H1 (cell line): ENCODE measurements around the gene CAMTA2. TPM values are rescaled to one million over a fixed set of nuclear protein-coding genes. Genes with fewer than 3 reads are reported as not detected.

Experiments used
- ATF2 ChIP-seq: IDR thresholded peaks from 2 replicates; pipeline ENCODE4 v1.6.1; 2012; ENCODE audit warnings: low read length, inconsistent platforms
- CHD7 ChIP-seq: fragments of 300-600 bp; sonication (generic); IDR thresholded peaks from 2 replicates; pipeline ENCODE4 v1.7.1; 2012; ENCODE audit warnings: low read length, moderate library complexity, mild to moderate bottlenecking, inconsistent platforms; ENCODE audit not compliant: insufficient replicate concordance
- EP300 ChIP-seq, 2 experiments: IDR thresholded peaks; 1 replicate in 1 of 2; 2 replicates in 1 of 2; pipeline ENCODE4 v1.6.1; 2011 to 2012; ENCODE audit warnings: low read depth in 2 of 2, low read length in 2 of 2, mild to moderate bottlenecking in 2 of 2, borderline replicate concordance in 1 of 2, inconsistent platforms in 1 of 2, moderate library complexity in 1 of 2
- GABPA ChIP-seq: IDR thresholded peaks from 2 replicates; pipeline ENCODE4 v1.6.1; 2011; ENCODE audit warnings: mild to moderate bottlenecking, low read length, moderate library complexity, borderline replicate concordance; ENCODE audit not compliant: insufficient read depth
- KDM1A ChIP-seq: fragments of 200-600, 300-600 bp; sonication (generic); IDR thresholded peaks from 2 replicates; pipeline ENCODE4 v1.7.1; 2016; ENCODE audit warnings: mild to moderate bottlenecking, low read length, borderline replicate concordance
- TEAD4 ChIP-seq: IDR thresholded peaks from 2 replicates; pipeline ENCODE4 v1.6.1; 2012; ENCODE audit warnings: low read depth, low read length, inconsistent platforms, mixed read lengths
- USF2 ChIP-seq: IDR thresholded peaks from 2 replicates; pipeline ENCODE4 v1.6.1; 2011; ENCODE audit warnings: low read length, improper control_type of control experiment
- polyA plus RNA-seq, 7 experiments: library from polyadenylated mRNA; depleted of rRNA in 3 of 7; stranded (reverse) in 5 of 7; unstranded in 2 of 7; fragments of >200 nt in 5 of 7; fragments of 200-250 nt in 2 of 7; gene quantifications; 1 replicate in 5 of 7; 2 replicates in 1 of 7; 4 replicates in 1 of 7; pipeline versions ENCODE4 v1.2.1 to v1.2.3, GENCODE V29; 2011 to 2013; ENCODE audit warnings: missing spikeins in 2 of 7, mixed read lengths in 2 of 7
- total RNA-seq: library from RNA; stranded (reverse); fragmentation: NEBNext Ultra II Directional; extraction: Animal tissue kit (Norgen Biotek cat#: 25700); gene quantifications from 2 replicates; pipeline ENCODE4 v1.2.1, GENCODE V29; 2021

CAMTA2 gene
- total and polyA plus RNA-seq, 2 of the 8 experiments (the other 6 are each of a cell fraction or from before 2014, with no cell fraction given), result 5.5 to 12.0 TPM

- no peak for TF ChIP-seq CHD7
- TF ChIP-seq USF2, result no peak
- no peak for TF ChIP-seq ATF2
- TF ChIP-seq TEAD4, result no peak
- no peak for TF ChIP-seq GABPA
- TF ChIP-seq KDM1A, result no peak
- TF ChIP-seq EP300 (IDR thresholded peaks at IDR 0.05; ENCODE audit: borderline replicate concordance in 1 of 2, low read depth in 2 of 2, low read length in 2 of 2), result no peak
Measured at GRCh38 chr17:4928881-4929280, 58.6 kb downstream of the CAMTA2 start (continued).
